ENCODE data around the gene TRIOBP.

Gene TRIOBP

DNA sequence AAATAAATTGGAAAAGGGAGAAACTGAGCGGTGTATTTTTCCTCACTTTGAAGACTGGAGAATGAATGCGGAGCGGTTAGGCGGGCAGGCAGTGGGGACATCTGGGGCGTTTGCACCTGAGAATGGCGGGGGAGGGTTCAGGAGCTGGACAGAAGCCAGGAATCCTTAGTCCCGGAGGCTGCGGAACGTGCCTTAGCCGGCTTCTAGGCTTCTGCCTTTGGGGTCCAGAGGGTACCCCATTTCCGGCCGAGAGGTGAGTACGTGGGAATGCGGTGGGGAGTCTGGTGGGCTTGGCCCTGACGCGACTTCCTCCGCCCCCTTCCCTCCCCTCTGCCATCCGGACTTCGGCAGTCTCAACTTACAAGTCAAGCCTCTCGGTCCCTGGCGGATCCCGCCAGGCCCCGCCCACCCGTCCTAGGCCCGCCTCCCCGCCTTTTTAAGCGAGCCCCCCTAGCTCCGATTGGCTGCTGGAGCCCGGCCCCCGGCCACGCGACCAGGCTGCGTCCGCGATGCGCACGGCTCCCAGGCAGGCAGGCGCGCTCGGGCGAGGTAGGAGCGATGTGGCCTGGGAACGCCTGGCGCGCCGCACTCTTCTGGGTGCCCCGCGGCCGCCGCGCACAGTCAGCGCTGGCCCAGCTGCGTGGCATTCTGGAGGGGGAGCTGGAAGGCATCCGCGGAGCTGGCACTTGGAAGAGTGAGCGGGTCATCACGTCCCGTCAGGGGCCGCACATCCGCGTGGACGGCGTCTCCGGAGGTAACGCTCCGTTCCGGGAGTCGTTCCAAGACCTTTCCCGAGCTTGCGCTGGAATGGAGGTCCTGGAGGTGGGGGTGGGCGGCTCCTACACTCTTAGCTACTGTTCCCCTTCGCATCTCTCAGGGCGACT lies 110.8 kb downstream of the TRIOBP start, which contains the start of gene GCAT (continued):
- TF ChIP-seq, protein P1, sequence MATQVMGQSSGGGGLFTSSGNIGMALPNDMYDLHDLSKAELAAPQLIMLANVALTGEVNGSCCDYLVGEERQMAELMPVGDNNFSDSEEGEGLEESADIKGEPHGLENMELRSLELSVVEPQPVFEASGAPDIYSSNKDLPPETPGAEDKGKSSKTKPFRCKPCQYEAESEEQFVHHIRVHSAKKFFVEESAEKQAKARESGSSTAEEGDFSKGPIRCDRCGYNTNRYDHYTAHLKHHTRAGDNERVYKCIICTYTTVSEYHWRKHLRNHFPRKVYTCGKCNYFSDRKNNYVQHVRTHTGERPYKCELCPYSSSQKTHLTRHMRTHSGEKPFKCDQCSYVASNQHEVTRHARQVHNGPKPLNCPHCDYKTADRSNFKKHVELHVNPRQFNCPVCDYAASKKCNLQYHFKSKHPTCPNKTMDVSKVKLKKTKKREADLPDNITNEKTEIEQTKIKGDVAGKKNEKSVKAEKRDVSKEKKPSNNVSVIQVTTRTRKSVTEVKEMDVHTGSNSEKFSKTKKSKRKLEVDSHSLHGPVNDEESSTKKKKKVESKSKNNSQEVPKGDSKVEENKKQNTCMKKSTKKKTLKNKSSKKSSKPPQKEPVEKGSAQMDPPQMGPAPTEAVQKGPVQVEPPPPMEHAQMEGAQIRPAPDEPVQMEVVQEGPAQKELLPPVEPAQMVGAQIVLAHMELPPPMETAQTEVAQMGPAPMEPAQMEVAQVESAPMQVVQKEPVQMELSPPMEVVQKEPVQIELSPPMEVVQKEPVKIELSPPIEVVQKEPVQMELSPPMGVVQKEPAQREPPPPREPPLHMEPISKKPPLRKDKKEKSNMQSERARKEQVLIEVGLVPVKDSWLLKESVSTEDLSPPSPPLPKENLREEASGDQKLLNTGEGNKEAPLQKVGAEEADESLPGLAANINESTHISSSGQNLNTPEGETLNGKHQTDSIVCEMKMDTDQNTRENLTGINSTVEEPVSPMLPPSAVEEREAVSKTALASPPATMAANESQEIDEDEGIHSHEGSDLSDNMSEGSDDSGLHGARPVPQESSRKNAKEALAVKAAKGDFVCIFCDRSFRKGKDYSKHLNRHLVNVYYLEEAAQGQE (tag by site-specific recombination; IDR thresholded peaks at IDR 0.05): peak; percentile 83
- TF ChIP-seq, protein P2, sequence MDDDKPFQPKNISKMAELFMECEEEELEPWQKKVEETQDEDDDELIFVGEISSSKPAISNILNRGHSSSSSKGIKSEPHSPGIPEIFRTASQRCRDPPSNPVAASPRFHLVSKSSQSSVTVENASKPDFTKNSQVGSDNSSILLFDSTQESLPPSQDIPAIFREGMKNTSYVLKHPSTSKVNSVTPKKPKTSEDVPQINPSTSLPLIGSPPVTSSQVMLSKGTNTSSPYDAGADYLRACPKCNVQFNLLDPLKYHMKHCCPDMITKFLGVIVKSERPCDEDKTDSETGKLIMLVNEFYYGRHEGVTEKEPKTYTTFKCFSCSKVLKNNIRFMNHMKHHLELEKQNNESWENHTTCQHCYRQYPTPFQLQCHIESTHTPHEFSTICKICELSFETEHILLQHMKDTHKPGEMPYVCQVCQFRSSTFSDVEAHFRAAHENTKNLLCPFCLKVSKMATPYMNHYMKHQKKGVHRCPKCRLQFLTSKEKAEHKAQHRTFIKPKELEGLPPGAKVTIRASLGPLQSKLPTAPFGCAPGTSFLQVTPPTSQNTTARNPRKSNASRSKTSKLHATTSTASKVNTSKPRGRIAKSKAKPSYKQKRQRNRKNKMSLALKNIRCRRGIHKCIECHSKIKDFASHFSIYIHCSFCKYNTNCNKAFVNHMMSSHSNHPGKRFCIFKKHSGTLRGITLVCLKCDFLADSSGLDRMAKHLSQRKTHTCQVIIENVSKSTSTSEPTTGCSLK (tag by site-specific recombination; IDR thresholded peaks at IDR 0.05): no peak
- TF ChIP-seq, protein P3, sequence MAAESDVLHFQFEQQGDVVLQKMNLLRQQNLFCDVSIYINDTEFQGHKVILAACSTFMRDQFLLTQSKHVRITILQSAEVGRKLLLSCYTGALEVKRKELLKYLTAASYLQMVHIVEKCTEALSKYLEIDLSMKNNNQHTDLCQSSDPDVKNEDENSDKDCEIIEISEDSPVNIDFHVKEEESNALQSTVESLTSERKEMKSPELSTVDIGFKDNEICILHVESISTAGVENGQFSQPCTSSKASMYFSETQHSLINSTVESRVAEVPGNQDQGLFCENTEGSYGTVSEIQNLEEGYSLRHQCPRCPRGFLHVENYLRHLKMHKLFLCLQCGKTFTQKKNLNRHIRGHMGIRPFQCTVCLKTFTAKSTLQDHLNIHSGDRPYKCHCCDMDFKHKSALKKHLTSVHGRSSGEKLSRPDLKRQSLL (tag by site-specific recombination; IDR thresholded peaks at IDR 0.05): no peak
- TF ChIP-seq ZNF211 (tag by site-specific recombination; IDR thresholded peaks at IDR 0.05; ENCODE audit: low read depth) (no peak), FEZF1 (tag by site-specific recombination; IDR thresholded peaks at IDR 0.05) (no peak), ZNF114 (tag by site-specific recombination; IDR thresholded peaks at IDR 0.05) (no peak), SP7 (tag by site-specific recombination; IDR thresholded peaks at IDR 0.05) (peak; percentile 66), GLIS2 (tag by site-specific recombination; IDR thresholded peaks at IDR 0.05) (peak; percentile 70), ZNF146 (tag by site-specific recombination; IDR thresholded peaks at IDR 0.05) (no peak), ZNF175 (tag by site-specific recombination; IDR thresholded peaks at IDR 0.05) (no peak), SCRT1 (tag by site-specific recombination; IDR thresholded peaks at IDR 0.05; ENCODE audit: borderline replicate concordance) (no peak), ZNF157 (tag by site-specific recombination; IDR thresholded peaks at IDR 0.05) (no peak), ZNF792 (tag by site-specific recombination; IDR thresholded peaks at IDR 0.05) (no peak), ZNF423 (tag by site-specific recombination; IDR thresholded peaks at IDR 0.05) (no peak), ZNF202 (tag by site-specific recombination; IDR thresholded peaks at IDR 0.05; ENCODE audit: borderline replicate concordance) (no peak), ZNF24 (tag by site-specific recombination; IDR thresholded peaks at IDR 0.05) (peak; percentile 35; the same call in 1 of the 2 replicates), ZNF521 (tag by site-specific recombination; IDR thresholded peaks at IDR 0.05) (no peak), ZSCAN16 (tag by site-specific recombination; IDR thresholded peaks at IDR 0.05) (no peak), ZNF140 (tag by site-specific recombination; IDR thresholded peaks at IDR 0.05) (no peak), ZNF837 (tag by site-specific recombination; IDR thresholded peaks at IDR 0.05) (peak; percentile 95; the same call in 1 of the 2 replicates), ZNF266 (tag by site-specific recombination; IDR thresholded peaks at IDR 0.05; ENCODE audit: low read depth) (no peak), KLF1 (tag by site-specific recombination; IDR thresholded peaks at IDR 0.05) (peak; percentile 70; the same call in 1 of the 2 replicates), EGR2 (tag by site-specific recombination; IDR thresholded peaks at IDR 0.05; ENCODE audit: low read depth) (peak; percentile 79), ZNF341 (tag by site-specific recombination; IDR thresholded peaks at IDR 0.05; ENCODE audit: low read depth) (peak; percentile 82), ZBTB20 (tag by site-specific recombination; IDR thresholded peaks at IDR 0.05) (peak; percentile 76; the same call in 1 of the 2 replicates), ZNF426 (tag by site-specific recombination; IDR thresholded peaks at IDR 0.05) (no peak), ZNF561 (tag by site-specific recombination; IDR thresholded peaks at IDR 0.05; ENCODE audit: borderline replicate concordance) (0 out of 2 replicates have a peak, but pooled peaks have one; percentile 27), ZNF624 (tag by site-specific recombination; IDR thresholded peaks at IDR 0.05) (no peak), TRIM28 (IDR thresholded peaks at IDR 0.05; ENCODE audit: borderline replicate concordance, low read length) (no peak)
- TF ChIP-seq, protein P4, sequence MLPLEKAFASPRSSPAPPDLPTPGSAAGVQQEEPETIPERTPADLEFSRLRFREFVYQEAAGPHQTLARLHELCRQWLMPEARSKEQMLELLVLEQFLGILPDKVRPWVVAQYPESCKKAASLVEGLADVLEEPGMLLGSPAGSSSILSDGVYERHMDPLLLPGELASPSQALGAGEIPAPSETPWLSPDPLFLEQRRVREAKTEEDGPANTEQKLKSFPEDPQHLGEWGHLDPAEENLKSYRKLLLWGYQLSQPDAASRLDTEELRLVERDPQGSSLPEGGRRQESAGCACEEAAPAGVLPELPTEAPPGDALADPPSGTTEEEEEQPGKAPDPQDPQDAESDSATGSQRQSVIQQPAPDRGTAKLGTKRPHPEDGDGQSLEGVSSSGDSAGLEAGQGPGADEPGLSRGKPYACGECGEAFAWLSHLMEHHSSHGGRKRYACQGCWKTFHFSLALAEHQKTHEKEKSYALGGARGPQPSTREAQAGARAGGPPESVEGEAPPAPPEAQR (tag by site-specific recombination; IDR thresholded peaks at IDR 0.05): no peak
- TF ChIP-seq, protein P5, sequence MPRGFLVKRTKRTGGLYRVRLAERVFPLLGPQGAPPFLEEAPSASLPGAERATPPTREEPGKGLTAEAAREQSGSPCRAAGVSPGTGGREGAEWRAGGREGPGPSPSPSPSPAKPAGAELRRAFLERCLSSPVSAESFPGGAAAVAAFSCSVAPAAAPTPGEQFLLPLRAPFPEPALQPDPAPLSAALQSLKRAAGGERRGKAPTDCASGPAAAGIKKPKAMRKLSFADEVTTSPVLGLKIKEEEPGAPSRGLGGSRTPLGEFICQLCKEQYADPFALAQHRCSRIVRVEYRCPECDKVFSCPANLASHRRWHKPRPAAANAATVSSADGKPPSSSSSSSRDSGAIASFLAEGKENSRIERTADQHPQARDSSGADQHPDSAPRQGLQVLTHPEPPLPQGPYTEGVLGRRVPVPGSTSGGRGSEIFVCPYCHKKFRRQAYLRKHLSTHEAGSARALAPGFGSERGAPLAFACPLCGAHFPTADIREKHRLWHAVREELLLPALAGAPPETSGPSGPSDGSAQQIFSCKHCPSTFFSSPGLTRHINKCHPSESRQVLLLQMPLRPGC (tag by site-specific recombination; IDR thresholded peaks at IDR 0.05): peak; percentile 98

Data from HEK293 (cell line).